ENCODE data around the gene MFAP2. TPM values are rescaled to one million over a fixed set of nuclear protein-coding genes. Genes with fewer than 3 reads are reported as not detected.

Gene MFAP2
- total RNA-seq, 2 experiments from 2014 or later: not detected

DNA sequence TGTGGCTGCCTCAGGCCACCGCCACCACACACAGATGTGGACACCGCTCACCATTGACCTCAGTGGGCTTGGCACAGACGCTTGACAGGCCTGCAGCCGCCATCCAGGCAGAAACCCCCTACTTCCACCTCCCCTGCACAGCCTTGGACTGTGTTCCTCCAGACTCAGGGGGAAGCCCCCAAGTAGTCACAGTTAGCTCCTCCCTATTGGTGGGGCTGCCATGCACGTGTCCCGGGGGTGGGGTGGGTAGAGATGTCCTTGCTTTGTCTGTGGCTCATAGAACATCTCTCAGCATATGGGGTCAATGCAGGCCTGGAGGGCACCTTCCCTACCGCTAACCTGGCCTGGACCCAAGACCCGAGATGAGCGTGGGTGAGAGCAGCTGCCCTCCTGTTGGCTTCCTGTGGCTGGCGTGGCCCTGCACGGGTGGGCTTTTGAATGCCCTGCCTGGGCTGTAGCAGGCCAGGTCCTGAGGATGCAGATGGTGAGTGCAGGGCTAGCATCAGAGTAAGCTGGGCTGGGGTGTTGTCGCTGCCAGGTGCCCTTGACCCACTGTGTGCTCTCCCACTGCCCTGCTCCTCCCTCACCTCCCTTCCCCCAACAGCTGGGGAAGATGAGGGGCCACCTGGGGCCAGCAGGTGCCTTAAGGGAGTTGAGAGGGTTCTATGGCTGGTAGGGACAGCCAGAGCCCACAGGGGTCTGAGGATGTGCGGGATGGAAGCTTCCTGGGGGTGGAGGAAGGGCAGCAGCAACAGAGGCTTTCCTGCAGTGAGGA, 52.5 kb downstream of the MFAP2 start:
- no peak overlapping the region for H3K4me3 Mint-ChIP-seq
- H3K4me1 Mint-ChIP-seq (ENCODE audit: low read depth): no peaks in the 10 kb centered on the region
- H3K27me3 Mint-ChIP-seq (ENCODE audit: low read depth): no peaks in the 10 kb centered on the region
- no peaks in the 10 kb centered on the region for H3K36me3 Mint-ChIP-seq (ENCODE audit: low read depth)
- CTCF ChIA-PET: no interaction called here
- no peak for DNase-seq
- no peaks in the 10 kb centered on the region for H3K9me3 Mint-ChIP-seq
- intact Hi-C loops (cut with micrococcal nuclease): no loop called here
- H3K27ac Mint-ChIP-seq: no peak overlapping the region

- H3K9me3 Mint-ChIP-seq: no peaks in the 10 kb centered on the region
- CTCF ChIA-PET: no interaction called here
- H3K4me1 Mint-ChIP-seq (ENCODE audit: low read depth): peaks cover 6% of the 10 kb centered on the region
- no peak overlapping the region for H3K4me3 Mint-ChIP-seq
- no peaks in the 10 kb centered on the region for H3K27me3 Mint-ChIP-seq (ENCODE audit: low read depth)
- intact Hi-C loops (cut with micrococcal nuclease): no loop called here
- no peaks in the 10 kb centered on the region for H3K36me3 Mint-ChIP-seq (ENCODE audit: low read depth)
- no peak for DNase-seq
- no peak overlapping the region for H3K27ac Mint-ChIP-seq
Measured at GRCh38 chr1:16927256-16927655, 53.2 kb downstream of the MFAP2 start.

DNA sequence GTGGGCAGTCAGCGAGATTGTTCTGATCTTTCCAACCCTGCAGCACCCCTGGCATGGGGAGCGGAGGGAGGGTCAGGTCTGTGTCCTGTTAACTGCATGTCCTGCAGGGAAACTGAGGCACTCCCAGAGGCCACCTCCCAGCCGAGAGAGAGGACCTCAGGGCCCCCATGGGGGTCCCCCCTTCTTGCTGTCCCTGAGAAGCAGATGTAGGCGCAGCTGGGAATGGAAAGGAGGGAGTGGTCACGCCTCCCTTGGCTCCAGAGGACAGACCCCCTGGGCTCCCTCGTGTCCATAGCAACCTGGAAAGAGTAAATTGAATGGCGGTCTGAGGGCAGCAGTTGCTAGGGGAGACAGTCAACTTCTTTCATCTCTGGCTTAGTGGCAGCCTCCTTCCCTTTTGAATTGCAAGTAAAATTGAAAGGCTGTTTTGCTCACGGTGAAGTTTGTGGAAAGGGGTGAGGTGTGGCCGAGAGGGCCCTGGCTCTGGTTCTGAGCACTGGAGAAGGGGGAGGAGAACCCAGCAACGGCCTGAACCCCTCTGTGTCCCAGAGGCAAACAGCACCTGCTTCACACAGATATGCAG, 53.8 kb downstream of the MFAP2 start:
- CTCF ChIA-PET: no interaction called here
- Mint-ChIP-seq H3K27me3 (ENCODE audit: low read depth) (no peaks in the 10 kb centered on the region), H3K36me3 (ENCODE audit: low read depth) (no peaks in the 10 kb centered on the region), H3K27ac (peak overlapping the region; percentile 6), H3K4me3 (no peak overlapping the region), H3K9me3 (no peaks in the 10 kb centered on the region), H3K4me1 (ENCODE audit: low read depth) (peaks cover 12% of the 10 kb centered on the region)
- no peak for DNase-seq
- intact Hi-C loops (cut with micrococcal nuclease): no loop called here

DNA sequence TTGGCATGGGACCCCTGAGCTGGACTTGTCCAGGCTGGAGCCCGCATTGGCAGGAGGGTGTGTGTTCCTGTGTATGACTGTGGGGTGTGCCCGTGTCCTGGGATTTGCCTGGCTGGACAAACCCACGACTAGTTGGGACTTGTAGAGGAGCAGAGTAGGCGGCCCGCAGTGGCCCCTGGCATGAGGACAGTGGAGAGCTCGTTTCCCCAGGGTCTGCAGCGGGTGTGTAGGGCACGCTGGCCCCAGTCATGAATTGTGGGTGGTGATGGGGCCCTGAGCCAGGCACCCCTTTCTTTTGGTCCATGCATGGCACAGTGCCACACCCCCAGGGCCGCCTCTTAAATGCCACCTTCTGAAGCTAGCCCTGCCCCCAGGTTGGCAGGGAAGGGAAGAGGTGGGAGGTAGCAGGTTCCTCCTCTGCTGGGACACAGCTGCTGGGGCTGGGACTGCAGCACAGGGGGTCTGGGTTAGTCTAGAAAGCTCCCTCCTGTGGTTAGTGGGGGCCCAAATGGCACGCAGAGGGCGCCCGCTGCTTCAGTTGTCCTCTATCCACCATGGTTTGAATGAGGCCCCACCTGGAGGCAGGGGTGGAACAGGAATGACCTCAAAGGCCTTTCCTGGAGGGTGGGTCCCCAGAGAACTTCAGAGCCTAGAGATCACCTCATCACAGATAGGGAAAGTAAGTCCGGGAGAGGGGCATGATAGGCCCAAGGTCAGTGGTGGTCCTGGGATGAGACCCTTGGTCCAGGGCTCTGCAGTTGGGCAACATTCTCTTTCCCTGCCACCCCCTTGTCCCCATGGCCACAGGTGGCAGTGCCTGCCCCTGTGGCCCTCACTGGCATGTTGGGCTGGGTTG, 54.6 kb downstream of the MFAP2 start:
- intact Hi-C loops (cut with micrococcal nuclease): no loop called here
- CTCF ChIA-PET: no interaction called here
- Mint-ChIP-seq H3K4me1 (ENCODE audit: low read depth) (peaks cover 18% of the 10 kb centered on the region), H3K27me3 (ENCODE audit: low read depth) (no peaks in the 10 kb centered on the region), H3K27ac (no peak overlapping the region), H3K9me3 (no peaks in the 10 kb centered on the region), H3K4me3 (no peak overlapping the region), H3K36me3 (ENCODE audit: low read depth) (no peaks in the 10 kb centered on the region)
- no peak for DNase-seq

- H3K36me3 Mint-ChIP-seq (ENCODE audit: low read depth): no peaks in the 10 kb centered on the region
- no peaks in the 10 kb centered on the region for H3K27me3 Mint-ChIP-seq (ENCODE audit: low read depth)
- H3K4me3 Mint-ChIP-seq: no peak overlapping the region
- H3K27ac Mint-ChIP-seq: no peak overlapping the region
- H3K4me1 Mint-ChIP-seq (ENCODE audit: low read depth): peaks cover 18% of the 10 kb centered on the region
- CTCF ChIA-PET: no interaction called here
- H3K9me3 Mint-ChIP-seq: no peaks in the 10 kb centered on the region
- no peak for DNase-seq
- intact Hi-C loops (cut with micrococcal nuclease): no loop called here
Measured at GRCh38 chr1:16924919-16925477, 55.4 kb downstream of the MFAP2 start.

Other genes starting within 250 kb of the MFAP2 start
- gene RNU1-4, start 240.1 kb downstream of the MFAP2 start, total RNA-seq: 1,000 to 10,000 TPM; 1,341 to 1,386 TPM
- 1,000 to 10,000 TPM; 1,341 to 1,386 TPM for gene RNU1-2, start 84.6 kb downstream of the MFAP2 start, total RNA-seq
- gene CROCC, start 58.7 kb downstream of the MFAP2 start, total RNA-seq: 10 to 100 TPM; 15.5 to 15.7 TPM
- 10 to 100 TPM; 23.6 to 25.0 TPM for gene ATP13A2, start 31.3 kb upstream of the MFAP2 start, total RNA-seq
- gene SDHB, start 73.4 kb upstream of the MFAP2 start, total RNA-seq: 100 to 1,000 TPM; 177 to 179 TPM
- not detected for gene PADI2, start 138.8 kb upstream of the MFAP2 start, total RNA-seq
- gene PADI1, start 224.5 kb upstream of the MFAP2 start, total RNA-seq: not detected

Data from activated naive CD4-positive, alpha-beta T cell treated with anti-CD3 and anti-CD28 coated beads for 36 hours (primary cell).